HepG2 (cell line): ENCODE data around the gene SLC48A1. TPM values are rescaled to one million over a fixed set of nuclear protein-coding genes. Genes with fewer than 3 reads are reported as not detected.

Experiments used
- ATAC-seq: fragments of 200-7000 bp; cut with Tn5 transposase; 3 replicates; pipeline ENCODE4 v1.9.1; 2020; ENCODE audit warnings: mild to moderate bottlenecking, moderate library complexity
- BruUV-seq: library from RNA; stranded (reverse); fragments of 400-500 nt; replicated peaks from 2 replicates; lab custom pipeline; 2021; lab: Mats Ljungman, UMichigan
- CTCF ChIA-PET: fragments of 300-600 bp; formaldehyde crosslinking; extraction: SDS; loops from one replicate; lab custom pipeline; 2021; ENCODE audit warnings: low total read pairs, inconsistent platforms, low intra/inter-chr PET ratio; lab: Yijun Ruan, JAX
- POLR2A ChIA-PET: fragments of 350-600 bp; sonication (Branson Sonifier 250); formaldehyde crosslinking; loops from one replicate; lab custom pipeline; 2020; ENCODE audit warnings: antibody characterized with exemption, inconsistent platforms; lab: Yijun Ruan, JAX
- DNase-seq: peaks from one replicate; pipeline ENCODE4 v3.0.0-alpha.2; 2015; ENCODE audit warnings: low spot score
- FAIRE-seq: peaks from 3 replicates; lab custom pipeline; 2011; peaks lifted over from hg19 to GRCh38; lab: Jason Lieb, UNC
- H2AFZ ChIP-seq: one replicate; pipeline ENCODE4 v1.6.1; 2011; ENCODE audit warnings: low read length, inconsistent platforms
- H3K27ac ChIP-seq: fragments of 300-600 bp; 3 replicates; pipeline ENCODE4 v1.8.0; 2011; ENCODE audit warnings: mixed run types, mild to moderate bottlenecking, mixed read lengths, low read length, inconsistent platforms; ENCODE audit not compliant: insufficient read depth; ENCODE audit errors: extremely low read length
- H3K27me3 ChIP-seq, 2 experiments: fragments of 200-600 bp in 1 of 2; 2 replicates in 1 of 2; 3 replicates in 1 of 2; pipeline versions ENCODE4 v1.6.0 to v1.8.0; 2011; ENCODE audit warnings: low read length in 2 of 2, mild to moderate bottlenecking in 2 of 2, moderate library complexity in 2 of 2, inconsistent platforms in 1 of 2; ENCODE audit not compliant: insufficient read depth in 2 of 2, control insufficient read depth in 1 of 2
- H3K36me3 ChIP-seq, 2 experiments: fragments of 200-600 bp in 1 of 2; replicated peaks in 1 of 2; 2 replicates in 1 of 2; 3 replicates in 1 of 2; pipeline versions ENCODE4 v1.5.1 to v1.8.0; 2011; ENCODE audit warnings: low read length in 2 of 2, inconsistent platforms in 1 of 2; ENCODE audit not compliant: insufficient read depth in 2 of 2, control insufficient read depth in 1 of 2
- H3K4me1 ChIP-seq: 2 replicates; pipeline ENCODE4 v1.5.1; 2012; ENCODE audit warnings: low read length, inconsistent platforms; ENCODE audit not compliant: insufficient read depth
- H3K4me2 ChIP-seq: 2 replicates; pipeline ENCODE4 v1.6.0; 2011; ENCODE audit warnings: low read depth, low read length, inconsistent platforms
- H3K4me3 ChIP-seq, 3 experiments: fragments of 200-600 bp in 1 of 3; sonication (generic), shearing (Covaris generic) in 1 of 3; replicated peaks in 1 of 3; 2 replicates each; pipeline ENCODE4 v1.5.1; 2011 to 2016; ENCODE audit warnings: low read length in 3 of 3, inconsistent platforms in 2 of 3, low read depth in 2 of 3, mild to moderate bottlenecking in 2 of 3, control low read depth in 1 of 3, mixed read lengths in 1 of 3; ENCODE audit not compliant: insufficient read depth in 1 of 3
- H3K79me2 ChIP-seq: one replicate; pipeline ENCODE4 v1.6.1; 2011; ENCODE audit warnings: low read length, inconsistent platforms; ENCODE audit not compliant: insufficient read depth
- H3K9ac ChIP-seq: 2 replicates; pipeline ENCODE4 v1.6.0; 2011; ENCODE audit warnings: mild to moderate bottlenecking, low read depth, low read length, inconsistent platforms; ENCODE audit not compliant: insufficient read depth
- H3K9me3 ChIP-seq: 2 replicates; pipeline ENCODE4 v1.5.1; 2012; ENCODE audit warnings: mild to moderate bottlenecking, low read length
- H4K20me1 ChIP-seq: 2 replicates; pipeline ENCODE4 v1.6.0; 2011; ENCODE audit warnings: inconsistent platforms, mild to moderate bottlenecking, low read length, moderate library complexity; ENCODE audit not compliant: insufficient read depth
- NFYC ChIP-seq: IDR thresholded peaks from 2 replicates; pipeline ENCODE4 v1.6.1; 2016; ENCODE audit warnings: missing genetic modification reagents, missing compliant biosample characterization
- RFX3 ChIP-seq: IDR thresholded peaks from 2 replicates; pipeline ENCODE4 v1.6.1; 2016; ENCODE audit warnings: missing biosample characterization, missing genetic modification reagents
- ZNF230 ChIP-seq: sonication (generic); formaldehyde crosslinking; IDR thresholded peaks from 2 replicates; pipeline ENCODE4 v1.4.0; 2020; ENCODE audit warnings: mild to moderate bottlenecking, missing genetic modification reagents
- ZNF562 ChIP-seq: sonication (generic); formaldehyde crosslinking; IDR thresholded peaks from 2 replicates; pipeline ENCODE4 v1.8.0; 2022; ENCODE audit warnings: missing genetic modification reagents, borderline replicate concordance
- WGBS: methylation state at CpG from one replicate; pipeline ENCODE4 v1.1.6; 2017; ENCODE audit warnings: low lambda C conversion rate; 5-methylcytosine and 5-hydroxymethylcytosine counted together
- in situ Hi-C: cut with HindIII; loops from 2 replicates; pipeline ENCODE4 v1.10.0; 2017; ENCODE audit warnings: low pct_unique_long_range_greater_than_20kb; ENCODE audit not compliant: extremely low pct_ligation_motif_present
- intact Hi-C: fragments of 100-400 bp; cut with micrococcal nuclease; formaldehyde crosslinking; loops from one replicate; pipeline ENCODE4 v1.10.0; 2022; ENCODE audit not compliant: unreplicated experiment
- polyA plus RNA-seq, 8 experiments: library from polyadenylated mRNA; depleted of rRNA in 3 of 8; stranded (reverse) in 7 of 8; unstranded in 1 of 8; fragments of >200 nt; fragmentation: Illumina TruSeq in 4 of 8; extraction: Trizol in 4 of 8; gene quantifications; 2 replicates each; pipeline versions ENCODE4 v1.2.1 to v1.2.3, GENCODE V29; 2011 to 2016; ENCODE audit warnings: low read depth in 4 of 8, missing spikeins in 1 of 8, mixed read lengths in 1 of 8; ENCODE audit not compliant: insufficient read depth in 1 of 8
- total RNA-seq, 5 experiments: library from RNA; depleted of rRNA; stranded (reverse); fragments of >200 nt; fragmentation: Illumina TruSeq; extraction: Trizol; gene quantifications; 2 replicates each; pipeline ENCODE4 v1.2.3, GENCODE V29; 2016; ENCODE audit warnings: low read depth in 1 of 5
- TF ChIP-seq, protein P1 (sequence below): sonication (generic); formaldehyde crosslinking; IDR thresholded peaks from 2 replicates; pipeline ENCODE4 v1.8.1; 2022; ENCODE audit warnings: low read depth, mild to moderate bottlenecking, missing genetic modification reagents
- TF ChIP-seq, protein P2 (sequence below): sonication (generic); formaldehyde crosslinking; IDR thresholded peaks from 2 replicates; pipeline ENCODE4 v1.5.0; 2020; ENCODE audit warnings: missing genetic modification reagents
- TF ChIP-seq, protein P3 (sequence below): sonication (generic); formaldehyde crosslinking; IDR thresholded peaks from one replicate; pipeline ENCODE4 v1.5.1; 2020; ENCODE audit warnings: mild to moderate bottlenecking, missing genetic modification reagents; ENCODE audit errors: not compliant biosample characterization

Gene SLC48A1
- total and polyA plus RNA-seq, 2 of the 13 experiments (the other 11 are each of a cell fraction or from before 2014, with no cell fraction given), result 2.2 to 3.7 TPM

DNA sequence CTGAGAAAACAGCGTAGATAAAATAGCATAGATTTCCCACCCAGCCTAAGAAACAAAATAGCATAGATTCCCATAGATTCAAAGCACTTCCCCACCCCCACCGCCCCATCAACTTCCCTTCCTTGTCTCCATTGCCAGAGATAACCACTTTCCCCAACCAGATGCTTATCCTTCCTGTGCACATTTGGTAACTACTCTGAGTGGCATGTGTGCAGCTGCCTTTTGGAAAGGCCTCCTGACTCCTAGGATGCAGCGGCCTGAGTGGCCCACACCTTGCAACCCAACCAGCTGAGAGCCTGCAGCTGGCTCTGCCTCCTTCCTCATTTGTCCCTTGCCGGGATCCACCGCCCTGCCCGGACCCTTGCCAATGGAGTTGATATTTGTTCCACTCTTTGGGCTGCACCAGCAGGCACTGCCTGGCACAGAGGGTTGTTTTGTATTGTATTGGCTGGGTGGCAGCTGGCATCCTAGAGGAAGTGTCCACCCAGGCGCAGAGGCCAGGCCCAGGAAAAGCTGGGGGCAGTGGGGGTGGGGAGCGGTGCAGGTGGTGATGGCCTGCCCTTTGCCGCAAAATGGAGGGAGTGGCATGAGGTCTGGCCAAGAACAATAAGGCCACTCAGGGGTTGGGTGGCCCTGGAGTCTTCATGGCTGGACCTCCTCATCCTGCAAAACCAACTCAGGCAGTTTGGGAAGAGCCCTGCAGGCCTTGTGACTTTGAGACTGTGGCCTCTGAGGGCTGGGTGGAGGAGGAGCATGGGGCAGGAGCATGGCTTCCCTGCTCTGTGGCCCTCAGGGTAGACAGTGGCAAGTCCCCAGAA, 4.9 kb downstream of the SLC48A1 start (continued):
- TF ChIP-seq, protein P1, sequence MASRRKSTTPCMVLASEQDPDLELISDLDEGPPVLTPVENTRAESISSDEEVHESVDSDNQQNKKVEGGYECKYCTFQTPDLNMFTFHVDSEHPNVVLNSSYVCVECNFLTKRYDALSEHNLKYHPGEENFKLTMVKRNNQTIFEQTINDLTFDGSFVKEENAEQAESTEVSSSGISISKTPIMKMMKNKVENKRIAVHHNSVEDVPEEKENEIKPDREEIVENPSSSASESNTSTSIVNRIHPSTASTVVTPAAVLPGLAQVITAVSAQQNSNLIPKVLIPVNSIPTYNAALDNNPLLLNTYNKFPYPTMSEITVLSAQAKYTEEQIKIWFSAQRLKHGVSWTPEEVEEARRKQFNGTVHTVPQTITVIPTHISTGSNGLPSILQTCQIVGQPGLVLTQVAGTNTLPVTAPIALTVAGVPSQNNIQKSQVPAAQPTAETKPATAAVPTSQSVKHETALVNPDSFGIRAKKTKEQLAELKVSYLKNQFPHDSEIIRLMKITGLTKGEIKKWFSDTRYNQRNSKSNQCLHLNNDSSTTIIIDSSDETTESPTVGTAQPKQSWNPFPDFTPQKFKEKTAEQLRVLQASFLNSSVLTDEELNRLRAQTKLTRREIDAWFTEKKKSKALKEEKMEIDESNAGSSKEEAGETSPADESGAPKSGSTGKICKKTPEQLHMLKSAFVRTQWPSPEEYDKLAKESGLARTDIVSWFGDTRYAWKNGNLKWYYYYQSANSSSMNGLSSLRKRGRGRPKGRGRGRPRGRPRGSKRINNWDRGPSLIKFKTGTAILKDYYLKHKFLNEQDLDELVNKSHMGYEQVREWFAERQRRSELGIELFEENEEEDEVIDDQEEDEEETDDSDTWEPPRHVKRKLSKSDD (CRISPR knock-in tag), result no peak
- no peak for TF ChIP-seq NFYC

DNA sequence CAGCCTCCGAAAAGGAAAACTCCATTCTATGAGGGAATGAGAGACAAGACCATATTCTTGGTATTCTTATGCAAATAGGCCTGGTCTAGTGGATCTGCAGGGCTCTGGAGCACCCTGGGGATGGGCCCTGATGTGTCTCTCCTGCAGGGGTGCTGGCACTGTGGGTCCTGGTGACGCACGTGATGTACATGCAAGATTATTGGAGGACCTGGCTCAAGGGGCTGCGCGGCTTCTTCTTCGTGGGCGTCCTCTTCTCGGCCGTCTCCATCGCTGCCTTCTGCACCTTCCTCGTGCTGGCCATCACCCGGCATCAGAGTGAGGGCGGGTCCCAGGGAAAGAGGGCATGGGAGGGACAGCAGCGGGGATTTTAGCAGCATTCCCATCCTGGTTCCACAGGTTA, 5.8 kb downstream of the SLC48A1 start:
- Histone ChIP-seq H3K9me3 (no peaks in the 10 kb centered on the region), H3K79me2 (no peaks in the 10 kb centered on the region), H3K36me3 (no peaks in the 10 kb centered on the region; a peak in 1 of 5 replicates), H3K27ac (no peak overlapping the region), H3K27me3 (no peaks in the 10 kb centered on the region), H3K4me3 (no peak overlapping the region), H3K4me1 (peaks cover 29% of the 10 kb centered on the region), H2AFZ (no peak overlapping the region), H3K9ac (no peak overlapping the region), H3K4me2 (no peak overlapping the region), H4K20me1 (no peaks in the 10 kb centered on the region)
- FAIRE-seq (no peak), DNase-seq (no peak), ATAC-seq (no peak; the same call in 2 of the 3 replicates)
- 62% methylated on average over 12 of the region's 14 CpGs for WGBS
- intact Hi-C loops (loop anchor here (1.0 to 5.0 kb wide), 4 partner anchors 37 to 127 kb away; no protein-coding TSS in a partner anchor), in situ Hi-C loops (loop anchor here (5.0 kb wide), 2 partner anchors 37 to 67 kb away; no protein-coding TSS in a partner anchor)
- ChIA-PET POLR2A (interaction anchor here (1.4 kb wide), 1 partner anchor 40 kb away, joined by 3 read pairs; no protein-coding TSS in a partner anchor), CTCF (interaction anchor here (1.0 to 3.6 kb wide), 6 partner anchors 34 to 67 kb away, joined by 3 to 56 read pairs (median 10); no protein-coding TSS in a partner anchor)
- no TSS peak for BruUV-seq
- TF ChIP-seq ZNF230 (no peak), RFX3 (CRISPR knock-in tag) (no peak), ZNF562 (no peak)
- TF ChIP-seq, protein P2, sequence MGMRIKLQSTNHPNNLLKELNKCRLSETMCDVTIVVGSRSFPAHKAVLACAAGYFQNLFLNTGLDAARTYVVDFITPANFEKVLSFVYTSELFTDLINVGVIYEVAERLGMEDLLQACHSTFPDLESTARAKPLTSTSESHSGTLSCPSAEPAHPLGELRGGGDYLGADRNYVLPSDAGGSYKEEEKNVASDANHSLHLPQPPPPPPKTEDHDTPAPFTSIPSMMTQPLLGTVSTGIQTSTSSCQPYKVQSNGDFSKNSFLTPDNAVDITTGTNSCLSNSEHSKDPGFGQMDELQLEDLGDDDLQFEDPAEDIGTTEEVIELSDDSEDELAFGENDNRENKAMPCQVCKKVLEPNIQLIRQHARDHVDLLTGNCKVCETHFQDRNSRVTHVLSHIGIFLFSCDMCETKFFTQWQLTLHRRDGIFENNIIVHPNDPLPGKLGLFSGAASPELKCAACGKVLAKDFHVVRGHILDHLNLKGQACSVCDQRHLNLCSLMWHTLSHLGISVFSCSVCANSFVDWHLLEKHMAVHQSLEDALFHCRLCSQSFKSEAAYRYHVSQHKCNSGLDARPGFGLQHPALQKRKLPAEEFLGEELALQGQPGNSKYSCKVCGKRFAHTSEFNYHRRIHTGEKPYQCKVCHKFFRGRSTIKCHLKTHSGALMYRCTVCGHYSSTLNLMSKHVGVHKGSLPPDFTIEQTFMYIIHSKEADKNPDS, result no peak
- TF ChIP-seq, protein P3, sequence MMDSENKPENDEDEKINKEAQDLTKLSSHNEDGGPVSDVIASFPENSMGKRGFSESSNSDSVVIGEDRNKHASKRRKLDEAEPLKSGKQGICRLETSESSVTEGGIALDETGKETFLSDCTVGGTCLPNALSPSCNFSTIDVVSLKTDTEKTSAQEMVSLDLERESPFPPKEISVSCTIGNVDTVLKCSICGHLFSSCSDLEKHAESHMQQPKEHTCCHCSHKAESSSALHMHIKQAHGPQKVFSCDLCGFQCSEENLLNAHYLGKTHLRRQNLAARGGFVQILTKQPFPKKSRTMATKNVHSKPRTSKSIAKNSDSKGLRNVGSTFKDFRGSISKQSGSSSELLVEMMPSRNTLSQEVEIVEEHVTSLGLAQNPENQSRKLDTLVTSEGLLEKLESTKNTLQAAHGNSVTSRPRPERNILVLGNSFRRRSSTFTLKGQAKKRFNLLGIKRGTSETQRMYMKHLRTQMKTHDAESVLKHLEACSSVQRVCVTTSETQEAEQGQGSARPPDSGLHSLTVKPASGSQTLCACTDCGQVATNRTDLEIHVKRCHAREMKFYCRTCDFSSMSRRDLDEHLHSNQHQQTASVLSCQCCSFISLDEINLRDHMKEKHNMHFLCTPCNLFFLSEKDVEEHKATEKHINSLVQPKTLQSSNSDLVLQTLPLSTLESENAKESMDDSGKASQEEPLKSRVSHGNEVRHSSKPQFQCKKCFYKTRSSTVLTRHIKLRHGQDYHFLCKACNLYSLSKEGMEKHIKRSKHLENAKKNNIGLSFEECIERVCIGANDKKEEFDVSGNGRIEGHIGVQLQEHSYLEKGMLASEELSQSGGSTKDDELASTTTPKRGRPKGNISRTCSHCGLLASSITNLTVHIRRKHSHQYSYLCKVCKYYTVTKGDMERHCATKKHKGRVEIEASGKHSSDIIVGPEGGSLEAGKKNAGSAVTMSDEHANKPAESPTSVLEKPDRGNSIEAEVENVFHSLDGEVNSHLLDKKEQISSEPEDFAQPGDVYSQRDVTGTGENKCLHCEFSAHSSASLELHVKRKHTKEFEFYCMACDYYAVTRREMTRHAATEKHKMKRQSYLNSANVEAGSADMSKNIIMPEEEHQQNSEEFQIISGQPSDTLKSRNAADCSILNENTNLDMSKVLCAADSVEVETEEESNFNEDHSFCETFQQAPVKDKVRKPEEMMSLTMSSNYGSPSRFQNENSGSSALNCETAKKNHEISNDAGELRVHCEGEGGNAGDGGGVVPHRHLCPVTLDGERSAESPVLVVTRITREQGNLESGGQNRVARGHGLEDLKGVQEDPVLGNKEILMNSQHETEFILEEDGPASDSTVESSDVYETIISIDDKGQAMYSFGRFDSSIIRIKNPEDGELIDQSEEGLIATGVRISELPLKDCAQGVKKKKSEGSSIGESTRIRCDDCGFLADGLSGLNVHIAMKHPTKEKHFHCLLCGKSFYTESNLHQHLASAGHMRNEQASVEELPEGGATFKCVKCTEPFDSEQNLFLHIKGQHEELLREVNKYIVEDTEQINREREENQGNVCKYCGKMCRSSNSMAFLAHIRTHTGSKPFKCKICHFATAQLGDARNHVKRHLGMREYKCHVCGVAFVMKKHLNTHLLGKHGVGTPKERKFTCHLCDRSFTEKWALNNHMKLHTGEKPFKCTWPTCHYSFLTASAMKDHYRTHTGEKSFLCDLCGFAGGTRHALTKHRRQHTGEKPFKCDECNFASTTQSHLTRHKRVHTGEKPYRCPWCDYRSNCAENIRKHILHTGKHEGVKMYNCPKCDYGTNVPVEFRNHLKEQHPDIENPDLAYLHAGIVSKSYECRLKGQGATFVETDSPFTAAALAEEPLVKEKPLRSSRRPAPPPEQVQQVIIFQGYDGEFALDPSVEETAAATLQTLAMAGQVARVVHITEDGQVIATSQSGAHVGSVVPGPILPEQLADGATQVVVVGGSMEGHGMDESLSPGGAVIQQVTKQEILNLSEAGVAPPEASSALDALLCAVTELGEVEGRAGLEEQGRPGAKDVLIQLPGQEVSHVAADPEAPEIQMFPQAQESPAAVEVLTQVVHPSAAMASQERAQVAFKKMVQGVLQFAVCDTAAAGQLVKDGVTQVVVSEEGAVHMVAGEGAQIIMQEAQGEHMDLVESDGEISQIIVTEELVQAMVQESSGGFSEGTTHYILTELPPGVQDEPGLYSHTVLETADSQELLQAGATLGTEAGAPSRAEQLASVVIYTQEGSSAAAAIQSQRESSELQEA (CRISPR knock-in tag), result no peak
